ENCODE results near the gene ARHGEF1. TPM values are rescaled to one million over a fixed set of nuclear protein-coding genes. Genes with fewer than 3 reads are reported as not detected.

ARHGEF1 gene
- total and polyA plus RNA-seq, 2 donors (not counting 1 experiment from before 2014, with no cell fraction given) = 646 to 886 TPM

GRCh38 chr19:41925208-41926003 is 42.4 kb downstream of the ARHGEF1 start:
- ChIA-PET CTCF (interaction anchor here (1.3 kb wide), 1 partner anchor 53 kb away, joined by 4 read pairs; no protein-coding TSS in a partner anchor), POLR2A (interaction anchor here (1.0 kb wide), 1 partner anchor 19 kb away, joined by 3 read pairs; no protein-coding TSS in a partner anchor)
- Mint-ChIP-seq H3K9me3 (ENCODE audit: insufficient read depth) (no peaks in the 10 kb centered on the region), H3K27ac (no peak overlapping the region), H3K4me3 (no peak overlapping the region), H3K4me1 (peaks cover 39% of the 10 kb centered on the region), H3K27me3 (peaks cover 20% of the 10 kb centered on the region)
- H3K9me3 ChIP-seq (ENCODE audit: control extremely low read depth in 1 of 3, control insufficient read depth in 2 of 3, insufficient read depth in 1 of 3, low read length in 2 of 3) = peaks cover 0 to 10% (median 0%) of the 10 kb centered on the region in 3 donors
- H3K27me3 ChIP-seq (replicated peaks in 1 of 4; ENCODE audit: control extremely low read depth in 1 of 4, control insufficient read depth in 3 of 4, insufficient read depth in 4 of 4, low read length in 3 of 4) = peaks cover 0 to 48% (median 17%) of the 10 kb centered on the region in 4 experiments
- no peak for TF ChIP-seq CTCF (IDR thresholded peaks at IDR 0.05)
- no peak for TF ChIP-seq EZH2 (IDR thresholded peaks at IDR 0.05; ENCODE audit: borderline replicate concordance, insufficient read depth, low read depth, low read length, poor library complexity, severe bottlenecking)
- no peak overlapping the region for H3K27ac ChIP-seq (ENCODE audit: low read length in 2 of 2)
- DNase-seq (peak; percentile 22), ATAC-seq (ENCODE audit: low read depth) (no peak)
- intact Hi-C loops (cut with micrococcal nuclease) = no loop called here
- H3K36me3 ChIP-seq (replicated peaks in 1 of 2; ENCODE audit: control extremely low read depth in 1 of 2, control insufficient read depth in 1 of 2, extremely low read depth in 1 of 2, insufficient read depth in 2 of 2, low read length in 1 of 2) = no peaks in the 10 kb centered on the region
- no peak overlapping the region for H3K4me3 ChIP-seq (ENCODE audit: control extremely low read depth in 1 of 5, extremely low read depth in 1 of 5, insufficient read depth in 1 of 5, low read depth in 2 of 5, low read length in 4 of 5)
- WGBS (ENCODE audit: insufficient coverage) = 80% methylated on average over 7 of the region's 7 CpGs
- H3K9ac ChIP-seq (ENCODE audit: low read length) = no peak overlapping the region
- H3K4me2 ChIP-seq (replicated peaks; ENCODE audit: low read depth, low read length, poor library complexity, severe bottlenecking) = no peak overlapping the region
- H2AFZ ChIP-seq (ENCODE audit: insufficient read depth, low read depth, low read length, poor library complexity, severe bottlenecking) = no peak overlapping the region
- no peaks in the 10 kb centered on the region for H4K20me1 ChIP-seq (ENCODE audit: control insufficient read depth, insufficient read depth, low read length, poor library complexity, severe bottlenecking)
- H3K79me2 ChIP-seq (ENCODE audit: control insufficient read depth, insufficient read depth, low read length) = peaks cover 10% of the 10 kb centered on the region
- H3K4me1 ChIP-seq (ENCODE audit: control insufficient read depth in 2 of 2, insufficient read depth in 2 of 2, low read length in 2 of 2) = peaks cover 67 to 72% of the 10 kb centered on the region in 2 donors
